HuH-7 (cell line): Measurements from ENCODE around the gene PLEKHG5.
"Not testable (repeated sequence)": the region's sequence is repeated elsewhere in the genome, so short reads cannot be mapped to it uniquely, and the experiment has no call there.

ENCODE experiments used
- DNase-seq: peaks from one replicate; pipeline ENCODE4 v3.0.0; 2011; ENCODE audit warnings: low spot score

The PLEKHG5 gene

GRCh38 chr1:6445929-6446328 is 45.5 kb downstream of the PLEKHG5 start:
- not testable (repeated sequence) for DNase-seq

GRCh38 chr1:6445062-6445763 is 46.3 kb downstream of the PLEKHG5 start:
- DNase-seq = no peak

GRCh38 chr1:6444377-6444776 is 47.1 kb downstream of the PLEKHG5 start:
- no peak for DNase-seq

GRCh38 chr1:6443339-6444115 is 47.9 kb downstream of the PLEKHG5 start:
- no peak for DNase-seq

- DNase-seq = no peak
Measured at GRCh38 chr1:6441586-6441985, 49.9 kb downstream of the PLEKHG5 start.

- peak; percentile 71 for DNase-seq
Measured at GRCh38 chr1:6440198-6441126, 51.0 kb downstream of the PLEKHG5 start.

- peak; percentile 91 for DNase-seq
Measured at GRCh38 chr1:6438047-6438525, 53.4 kb downstream of the PLEKHG5 start.

- not testable (repeated sequence) for DNase-seq
Measured at GRCh38 chr1:6437012-6437700, 54.3 kb downstream of the PLEKHG5 start.

GRCh38 chr1:6436277-6436676 is 55.2 kb downstream of the PLEKHG5 start:
- DNase-seq = not testable (repeated sequence)

GRCh38 chr1:6435547-6435946 is 55.9 kb downstream of the PLEKHG5 start:
- DNase-seq = no peak

GRCh38 chr1:6435129-6435528 is 56.3 kb downstream of the PLEKHG5 start:
- no peak for DNase-seq

GRCh38 chr1:6434186-6434585 is 57.3 kb downstream of the PLEKHG5 start:
- no peak for DNase-seq

GRCh38 chr1:6431645-6432579 is 59.6 kb downstream of the PLEKHG5 start:
- DNase-seq = not testable (repeated sequence)

GRCh38 chr1:6429660-6430411 is 61.6 kb downstream of the PLEKHG5 start:
- not testable (repeated sequence) for DNase-seq

- not testable (repeated sequence) for DNase-seq
Measured at GRCh38 chr1:6428453-6428852, 63.0 kb downstream of the PLEKHG5 start.

- no peak for DNase-seq
Measured at GRCh38 chr1:6427441-6428390, 63.8 kb downstream of the PLEKHG5 start.

- DNase-seq = no peak
Measured at GRCh38 chr1:6426972-6427350, 64.5 kb downstream of the PLEKHG5 start.

GRCh38 chr1:6426277-6426971 is 65.0 kb downstream of the PLEKHG5 start:
- no peak for DNase-seq
